H1 (cell line): Measurements from ENCODE around the gene HDAC8. TPM values are rescaled to one million over a fixed set of nuclear protein-coding genes. Genes with fewer than 3 reads are reported as not detected.

Source experiments
- CBX5 ChIP-seq: fragments of 300-800, 300-1000 bp; sonication (generic); IDR thresholded peaks from 2 replicates; pipeline ENCODE4 v1.7.1; 2016; ENCODE audit warnings: antibody characterized with exemption, low read length, low read depth
- MAFK ChIP-seq: IDR thresholded peaks from 2 replicates; pipeline ENCODE4 v1.6.1; 2012; ENCODE audit warnings: low read depth, mild to moderate bottlenecking, improper control_type of control experiment, low read length
- NRF1 ChIP-seq: IDR thresholded peaks from 2 replicates; pipeline ENCODE4 v1.6.1; 2011; ENCODE audit warnings: mild to moderate bottlenecking, low read depth, low read length, improper control_type of control experiment
- RNF2 ChIP-seq: fragments of 200-900, 300-1000 bp; sonication (generic); IDR thresholded peaks from 2 replicates; pipeline ENCODE4 v1.7.1; 2016; ENCODE audit warnings: borderline replicate concordance, low read depth, mild to moderate bottlenecking, antibody characterized with exemption, low read length; ENCODE audit not compliant: poor library complexity, severe bottlenecking; ENCODE audit errors: missing control alignments
- SP1 ChIP-seq: IDR thresholded peaks from 2 replicates; pipeline ENCODE4 v1.6.1; 2011; ENCODE audit warnings: low read depth, low read length
- SUZ12 ChIP-seq: fragments of 200-600 bp; sonication (generic); IDR thresholded peaks from 2 replicates; pipeline ENCODE4 v1.6.1; 2012; ENCODE audit warnings: mild to moderate bottlenecking, inconsistent platforms, low read length, moderate library complexity, mixed read lengths
- ZNF274 ChIP-seq: IDR thresholded peaks from 2 replicates; pipeline ENCODE4 v1.7.0; 2012; ENCODE audit warnings: low read length, borderline replicate concordance; ENCODE audit errors: extremely low read depth
- polyA plus RNA-seq, 7 experiments: library from polyadenylated mRNA; depleted of rRNA in 3 of 7; stranded (reverse) in 5 of 7; unstranded in 2 of 7; fragments of >200 nt in 5 of 7; fragments of 200-250 nt in 2 of 7; gene quantifications; 1 replicate in 5 of 7; 2 replicates in 1 of 7; 4 replicates in 1 of 7; pipeline versions ENCODE4 v1.2.1 to v1.2.3, GENCODE V29; 2011 to 2013; ENCODE audit warnings: missing spikeins in 2 of 7, mixed read lengths in 2 of 7
- total RNA-seq: library from RNA; stranded (reverse); fragmentation: NEBNext Ultra II Directional; extraction: Animal tissue kit (Norgen Biotek cat#: 25700); gene quantifications from 2 replicates; pipeline ENCODE4 v1.2.1, GENCODE V29; 2021

The HDAC8 gene
- total and polyA plus RNA-seq, 2 of the 8 experiments (the other 6 are each of a cell fraction or from before 2014, with no cell fraction given), result 9.7 to 20.3 TPM

GRCh38 chrX:72387247-72387646 lies 185.4 kb downstream of the HDAC8 start (continued):
- no peak for TF ChIP-seq ZNF274
- no peak for TF ChIP-seq RNF2
- TF ChIP-seq CBX5, result no peak
- TF ChIP-seq SP1, result no peak
- no peak for TF ChIP-seq SUZ12
- no peak for TF ChIP-seq MAFK
- no peak for TF ChIP-seq NRF1
- TF ChIP-seq, all 59 proteins: peak for 0
